Trophoblast cell (in vitro differentiated cells and primary cell): ENCODE results near the gene ECD. TPM values are rescaled to one million over a fixed set of nuclear protein-coding genes. Genes with fewer than 3 reads are reported as not detected.

ENCODE experiments used
- DNase-seq, 2 donors: peaks; one replicate each; pipeline ENCODE4 v3.0.0-alpha.2; 2016
- H2AFZ ChIP-seq: 2 replicates; pipeline ENCODE4 v1.6.1; 2013; ENCODE audit warnings: low read length, moderate library complexity, mild to moderate bottlenecking; ENCODE audit not compliant: insufficient read depth, poor library complexity
- H2AK5ac ChIP-seq: 2 replicates; pipeline ENCODE4 v1.6.1; 2013; ENCODE audit warnings: mild to moderate bottlenecking, low read length
- H2BK120ac ChIP-seq: 2 replicates; pipeline ENCODE4 v1.6.1; 2013; ENCODE audit warnings: low read length, mild to moderate bottlenecking, moderate library complexity; ENCODE audit not compliant: insufficient read depth, poor library complexity
- H2BK12ac ChIP-seq: 2 replicates; pipeline ENCODE4 v1.6.1; 2013; ENCODE audit warnings: mild to moderate bottlenecking, low read length, moderate library complexity
- H2BK5ac ChIP-seq: 2 replicates; pipeline ENCODE4 v1.6.1; 2013; ENCODE audit warnings: low read length, low read depth, moderate library complexity, mild to moderate bottlenecking; ENCODE audit not compliant: poor library complexity
- H3K14ac ChIP-seq: 2 replicates; pipeline ENCODE4 v1.6.1; 2013; ENCODE audit warnings: mild to moderate bottlenecking, low read length
- H3K18ac ChIP-seq: 2 replicates; pipeline ENCODE4 v1.6.1; 2013; ENCODE audit warnings: mild to moderate bottlenecking, low read length
- H3K23ac ChIP-seq: 2 replicates; pipeline ENCODE4 v1.6.1; 2013; ENCODE audit warnings: low read length
- H3K27ac ChIP-seq: 2 replicates; pipeline ENCODE4 v1.5.1; 2013; ENCODE audit warnings: low read depth, mild to moderate bottlenecking, inconsistent platforms, low read length, moderate library complexity
- H3K27me3 ChIP-seq: 2 replicates; pipeline ENCODE4 v1.6.1; 2013; ENCODE audit warnings: inconsistent platforms, mild to moderate bottlenecking, low read length, moderate library complexity; ENCODE audit not compliant: insufficient read depth
- H3K36me3 ChIP-seq, 2 experiments: 1 replicate in 1 of 2; 2 replicates in 1 of 2; pipeline ENCODE4 v1.6.1; 2013; ENCODE audit warnings: low read length in 2 of 2, mild to moderate bottlenecking in 2 of 2, moderate library complexity in 1 of 2; ENCODE audit not compliant: insufficient read depth in 2 of 2, control insufficient read depth in 1 of 2
- H3K4ac ChIP-seq: 2 replicates; pipeline ENCODE4 v1.6.1; 2013; ENCODE audit warnings: low read depth, mild to moderate bottlenecking, low read length, moderate library complexity
- H3K4me1 ChIP-seq, 2 experiments: 1 replicate in 1 of 2; 2 replicates in 1 of 2; pipeline ENCODE4 v1.6.1; 2013; ENCODE audit warnings: low read length in 2 of 2, mild to moderate bottlenecking in 2 of 2, moderate library complexity in 1 of 2; ENCODE audit not compliant: insufficient read depth in 2 of 2, control insufficient read depth in 1 of 2
- H3K4me2 ChIP-seq: 2 replicates; pipeline ENCODE4 v1.6.1; 2013; ENCODE audit warnings: inconsistent platforms, mild to moderate bottlenecking, low read length, moderate library complexity
- H3K4me3 ChIP-seq: 2 replicates; pipeline ENCODE4 v1.5.1; 2013; ENCODE audit warnings: mild to moderate bottlenecking, low read depth, low read length, inconsistent platforms
- H3K79me1 ChIP-seq: one replicate; pipeline ENCODE4 v1.6.1; 2013; ENCODE audit warnings: low read length
- H3K79me2 ChIP-seq: 2 replicates; pipeline ENCODE4 v1.6.1; 2013; ENCODE audit warnings: low read length, mild to moderate bottlenecking; ENCODE audit not compliant: control insufficient read depth, insufficient read depth, poor library complexity
- H3K9ac ChIP-seq: 2 replicates; pipeline ENCODE4 v1.6.1; 2013; ENCODE audit warnings: mild to moderate bottlenecking, low read length
- H3K9me3 ChIP-seq: 2 replicates; pipeline ENCODE4 v1.6.1; 2013; ENCODE audit warnings: low read depth, mild to moderate bottlenecking, control low read depth, inconsistent platforms, low read length; ENCODE audit not compliant: insufficient read depth
- H4K12ac ChIP-seq: 2 replicates; pipeline ENCODE4 v1.6.1; 2013; ENCODE audit warnings: low read depth, mild to moderate bottlenecking, low read length, moderate library complexity
- H4K8ac ChIP-seq: 2 replicates; pipeline ENCODE4 v1.6.1; 2013; ENCODE audit warnings: low read depth, mild to moderate bottlenecking, low read length, moderate library complexity
- H4K91ac ChIP-seq: one replicate; pipeline ENCODE4 v1.6.1; 2013; ENCODE audit warnings: low read depth, mild to moderate bottlenecking, low read length, moderate library complexity
- WGBS: extraction: QIAGEN DNeasy Blood & Tissue Kit; methylation state at CpG from one replicate; pipeline ENCODE4 v1.1.7; 2013; ENCODE audit warnings: missing lambda C conversion rate; ENCODE audit not compliant: insufficient read length, insufficient coverage; ENCODE audit errors: extremely low coverage; 5-methylcytosine and 5-hydroxymethylcytosine counted together
- polyA plus RNA-seq: library from polyadenylated mRNA; stranded (reverse); fragments of 200-250 nt; gene quantifications from 2 replicates; pipeline ENCODE4 v1.2.3, GENCODE V29; 2013

ECD gene
- polyA plus RNA-seq, result 26.9 and 27.4 TPM in 2 replicates

GRCh38 chr10:73167783-73168464 is at the start of gene ECD, which contains the start of gene FAM149B1:
Gene ECD, minus strand, starts transcription at chr10:73168008. Its CDS starts 4,071 bp downstream, at chr10:73163937.
Gene FAM149B1, plus strand, starts transcription at chr10:73168119. Its CDS starts 221 bp downstream, at chr10:73168340.
- Histone ChIP-seq H4K91ac (peak within 1 kb of the TSS; percentile 82), H2BK5ac (peak within 1 kb of the TSS; percentile 78), H3K27ac (peak within 1 kb of the TSS; percentile 88), H4K8ac (peak within 1 kb of the TSS; percentile 96), H3K36me3 (peaks cover 2 to 3% of the 10 kb centered on the region in 2 experiments), H4K12ac (peak within 1 kb of the TSS; percentile 92), H3K9me3 (no peaks in the 10 kb centered on the region), H2AK5ac (peak within 1 kb of the TSS; percentile 71), H3K9ac (peak within 1 kb of the TSS; percentile 95), H3K79me2 (peaks cover 7% of the 10 kb centered on the region), H2BK12ac (no peak within 1 kb of the TSS), H3K4me3 (peak within 1 kb of the TSS; percentile 92), H3K27me3 (no peaks in the 10 kb centered on the region), H3K14ac (peak within 1 kb of the TSS; percentile 92), H3K18ac (peak within 1 kb of the TSS; percentile 84), H2AFZ (peak within 1 kb of the TSS; percentile 89), H2BK120ac (peak within 1 kb of the TSS; percentile 76), H3K4me2 (peak within 1 kb of the TSS; percentile 80), H3K4ac (peak within 1 kb of the TSS; percentile 66), H3K4me1 (peaks cover 2 to 3% of the 10 kb centered on the region in 2 experiments), H3K23ac (no peak within 1 kb of the TSS), H3K79me1 (peaks cover 9% of the 10 kb centered on the region)
- no CpG with 5 or more reads among the region's 49 CpGs for WGBS
- peak; percentile 90 to 97 for DNase-seq

- no peak for DNase-seq
These were observed 47.9 kb upstream of the ECD start for GRCh38 chr10:73215749-73216148.

GRCh38 chr10:73211106-73211811 is 43.5 kb upstream of the ECD start:
- no peak overlapping the region for H3K4me3 ChIP-seq
- no peaks in the 10 kb centered on the region for H3K27me3 ChIP-seq
- H3K79me2 ChIP-seq, result no peaks in the 10 kb centered on the region
- H3K36me3 ChIP-seq, result peaks cover 6 to 9% of the 10 kb centered on the region in 2 experiments
- WGBS, result no CpG with 5 or more reads among the region's 4 CpGs
- H2BK120ac ChIP-seq, result no peak overlapping the region
- peaks cover 2% of the 10 kb centered on the region for H3K9me3 ChIP-seq
- H2BK12ac ChIP-seq, result no peak overlapping the region
- no peak overlapping the region for H4K8ac ChIP-seq
- H3K4me1 ChIP-seq, result no peaks in the 10 kb centered on the region
- DNase-seq, result no peak
- no peak overlapping the region for H3K18ac ChIP-seq
- no peak overlapping the region for H3K27ac ChIP-seq
- no peak overlapping the region for H4K91ac ChIP-seq
- no peak overlapping the region for H3K9ac ChIP-seq
- H4K12ac ChIP-seq, result no peak overlapping the region
- H3K4me2 ChIP-seq, result no peak overlapping the region
- H3K79me1 ChIP-seq, result no peaks in the 10 kb centered on the region
- H3K23ac ChIP-seq, result no peak overlapping the region
- no peak overlapping the region for H3K14ac ChIP-seq
- no peak overlapping the region for H2AFZ ChIP-seq
- H3K4ac ChIP-seq, result no peak overlapping the region
- H2BK5ac ChIP-seq, result no peak overlapping the region
- no peak overlapping the region for H2AK5ac ChIP-seq

More at GRCh38 chr10:73215749-73216148, 47.9 kb upstream of the ECD start:
- Histone ChIP-seq H2BK12ac (no peak overlapping the region), H3K4me2 (no peak overlapping the region), H3K27me3 (no peaks in the 10 kb centered on the region), H3K4me3 (no peak overlapping the region), H3K14ac (no peak overlapping the region), H4K8ac (no peak overlapping the region), H3K18ac (no peak overlapping the region), H4K12ac (no peak overlapping the region), H2AK5ac (no peak overlapping the region), H2BK5ac (no peak overlapping the region), H3K79me2 (no peaks in the 10 kb centered on the region), H3K9me3 (no peaks in the 10 kb centered on the region), H2AFZ (no peak overlapping the region), H4K91ac (no peak overlapping the region), H3K4me1 (no peaks in the 10 kb centered on the region), H2BK120ac (no peak overlapping the region), H3K4ac (no peak overlapping the region), H3K36me3 (peaks cover 0 to 7% of the 10 kb centered on the region in 2 experiments), H3K9ac (no peak overlapping the region), H3K27ac (no peak overlapping the region), H3K79me1 (no peaks in the 10 kb centered on the region), H3K23ac (no peak overlapping the region)
- no CpG with 5 or more reads among the region's 1 CpG for WGBS

- Histone ChIP-seq H3K14ac (no peak overlapping the region), H3K36me3 (peaks cover 6 to 9% of the 10 kb centered on the region in 2 experiments), H3K18ac (no peak overlapping the region), H2AK5ac (no peak overlapping the region), H2BK120ac (no peak overlapping the region), H2BK5ac (no peak overlapping the region), H3K27me3 (no peaks in the 10 kb centered on the region), H2AFZ (no peak overlapping the region), H3K9me3 (peaks cover 2% of the 10 kb centered on the region), H4K91ac (no peak overlapping the region), H3K4me2 (no peak overlapping the region), H4K8ac (no peak overlapping the region), H3K4me3 (no peak overlapping the region), H3K4ac (no peak overlapping the region), H4K12ac (no peak overlapping the region), H3K79me2 (no peaks in the 10 kb centered on the region), H3K4me1 (no peaks in the 10 kb centered on the region), H2BK12ac (no peak overlapping the region), H3K79me1 (no peaks in the 10 kb centered on the region), H3K27ac (no peak overlapping the region), H3K23ac (no peak overlapping the region), H3K9ac (no peak overlapping the region)
- WGBS, result no CpG with 5 or more reads among the region's 3 CpGs
- no peak for DNase-seq
These were observed 42.7 kb upstream of the ECD start for GRCh38 chr10:73210395-73211105.
